ENCODE measurements around the gene ZGPAT.

GRCh38 chr20:63701051-63701328 lies 6.8 kb upstream of the ZGPAT start:
- TF ChIP-seq GATA2 (IDR thresholded peaks at IDR 0.05; ENCODE audit: low read depth, low read length) (no peak), GATA3 (IDR thresholded peaks at IDR 0.05; ENCODE audit: low read depth, low read length) (no peak)

Measured in SH-SY5Y (cell line).